T-helper 1 cell treated with Interleukin-12 subunit alpha and Interleukin-12 subunit beta and Interleukin-4 antibody, amounts not matched to agents 30 ng/mL and 1 ng/mL, for 36 hours (primary cell): ENCODE results near the gene SSTR3. TPM values are rescaled to one million over a fixed set of nuclear protein-coding genes. Genes with fewer than 3 reads are reported as not detected.

Experiments
- intact Hi-C: fragments of 100-400 bp; cut with micrococcal nuclease; formaldehyde crosslinking; loops from one replicate; pipeline ENCODE4 v1.15.1; 2024
- total RNA-seq: library from RNA; stranded (reverse); gene quantifications from 2 replicates; pipeline ENCODE4 v1.2.3, GENCODE V29; 2022

SSTR3 gene
- total RNA-seq, 1 donor from 2014 or later, result 4.3 TPM

GRCh38 chr22:37243402-37244113 is 31.3 kb upstream of the SSTR3 start:
- intact Hi-C loops, result loop anchor here (1.0 to 5.0 kb wide), 6 partner anchors 18 to 466 kb away; partner anchors contain the start of genes GGA1 and IFT27

- intact Hi-C loops, result loop anchor here (1.0 to 5.0 kb wide), 8 partner anchors 12 to 465 kb away; partner anchors contain the start of genes GGA1 and IFT27
Observed at GRCh38 chr22:37242395-37242918, 30.2 kb upstream of the SSTR3 start.

- intact Hi-C loops, result loop anchor here (1.0 to 5.0 kb wide), 8 partner anchors 11 to 464 kb away; partner anchors contain the start of genes GGA1 and IFT27
Observed at GRCh38 chr22:37241351-37242142, 29.3 kb upstream of the SSTR3 start.

GRCh38 chr22:37240941-37241320 is 28.7 kb upstream of the SSTR3 start:
- intact Hi-C loops, result loop anchor here (5.0 kb wide), 2 partner anchors 366 to 464 kb away; partner anchors contain the start of genes GGA1 and IFT27

- intact Hi-C loops, result loop anchor here (5.0 kb wide), 2 partner anchors 367 to 463 kb away; partner anchors contain the start of genes GGA1 and IFT27
Observed at GRCh38 chr22:37240240-37240940, 28.1 kb upstream of the SSTR3 start.

GRCh38 chr22:37239336-37240239 is 27.3 kb upstream of the SSTR3 start:
- intact Hi-C loops, result loop anchor here (5.0 to 10.0 kb wide), 3 partner anchors 368 to 855 kb away; partner anchors contain the start of genes GGA1, IFT27 and MYH9

GRCh38 chr22:37237371-37238268 is 25.3 kb upstream of the SSTR3 start:
- intact Hi-C loops, result loop anchor here (1.0 to 10.0 kb wide), 2 partner anchors 7 to 853 kb away; partner anchors contain the start of gene MYH9

- intact Hi-C loops, result loop anchor here (10.0 kb wide), 1 partner anchor 851 kb away; the partner anchor contains the start of gene MYH9
Observed at GRCh38 chr22:37235897-37236607, 23.8 kb upstream of the SSTR3 start.

- intact Hi-C loops, result loop anchor here (5.0 to 10.0 kb wide), 2 partner anchors 32 to 850 kb away; partner anchors contain the start of gene MYH9
Observed at GRCh38 chr22:37234736-37235711, 22.7 kb upstream of the SSTR3 start.

- intact Hi-C loops, result loop anchor here (5.0 to 10.0 kb wide), 2 partner anchors 33 to 849 kb away; partner anchors contain the start of gene MYH9
Observed at GRCh38 chr22:37233751-37234631, 21.7 kb upstream of the SSTR3 start.

GRCh38 chr22:37233371-37233750 is 21.1 kb upstream of the SSTR3 start:
- intact Hi-C loops, result loop anchor here (5.0 to 10.0 kb wide), 2 partner anchors 34 to 849 kb away; partner anchors contain the start of gene MYH9

- intact Hi-C loops, result loop anchor here (5.0 to 10.0 kb wide), 2 partner anchors 35 to 848 kb away; partner anchors contain the start of gene MYH9
Observed at GRCh38 chr22:37232140-37232998, 20.1 kb upstream of the SSTR3 start.

- intact Hi-C loops, result loop anchor here (5.0 to 10.0 kb wide), 2 partner anchors 36 to 847 kb away; partner anchors contain the start of gene MYH9
Observed at GRCh38 chr22:37231406-37232139, 19.3 kb upstream of the SSTR3 start.
